KOPT-K1 (cell line): Measurements from ENCODE around the gene TNIK.

ENCODE experiments used
- H3K27ac ChIP-seq: fragments of 200-600 bp; sonication (generic); 2 replicates; pipeline ENCODE4 v1.5.1; 2016; ENCODE audit warnings: antibody characterized with exemption, mild to moderate bottlenecking, low read depth, low read length; ENCODE audit not compliant: poor library complexity, severe bottlenecking
- H3K36me3 ChIP-seq: fragments of 200-600 bp; sonication (generic); 2 replicates; pipeline ENCODE4 v1.5.1; 2017; ENCODE audit warnings: antibody characterized with exemption, mild to moderate bottlenecking, low read length, moderate library complexity; ENCODE audit not compliant: insufficient read depth
- H3K9me3 ChIP-seq: fragments of 200-600 bp; sonication (generic); 2 replicates; pipeline ENCODE4 v1.5.1; 2017; ENCODE audit warnings: antibody characterized with exemption, low read length, mild to moderate bottlenecking; ENCODE audit not compliant: insufficient read depth, poor library complexity, severe bottlenecking

Gene TNIK

DNA sequence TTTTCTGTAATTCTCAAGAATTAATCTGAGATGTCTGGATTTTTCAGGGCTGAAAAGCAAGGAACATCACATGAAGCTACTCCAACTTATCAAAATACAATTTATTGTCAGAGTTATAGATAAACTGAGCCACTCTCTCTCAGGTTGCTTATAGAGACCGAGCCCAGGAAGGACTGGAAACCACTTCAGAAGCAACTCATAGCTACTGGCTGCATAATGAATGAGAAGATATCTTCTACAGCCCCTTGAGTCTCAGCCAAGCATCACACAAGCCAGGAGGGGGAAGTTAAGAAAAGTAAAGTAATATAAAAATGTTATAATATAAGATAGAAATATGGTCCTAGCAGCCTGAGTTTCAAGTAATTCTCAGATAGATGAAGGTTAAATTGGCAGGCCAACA, 186.0 kb downstream of the TNIK start:
- H3K36me3 ChIP-seq, result no peaks in the 10 kb centered on the region
- H3K9me3 ChIP-seq, result no peaks in the 10 kb centered on the region
- H3K27ac ChIP-seq, result no peak overlapping the region

DNA sequence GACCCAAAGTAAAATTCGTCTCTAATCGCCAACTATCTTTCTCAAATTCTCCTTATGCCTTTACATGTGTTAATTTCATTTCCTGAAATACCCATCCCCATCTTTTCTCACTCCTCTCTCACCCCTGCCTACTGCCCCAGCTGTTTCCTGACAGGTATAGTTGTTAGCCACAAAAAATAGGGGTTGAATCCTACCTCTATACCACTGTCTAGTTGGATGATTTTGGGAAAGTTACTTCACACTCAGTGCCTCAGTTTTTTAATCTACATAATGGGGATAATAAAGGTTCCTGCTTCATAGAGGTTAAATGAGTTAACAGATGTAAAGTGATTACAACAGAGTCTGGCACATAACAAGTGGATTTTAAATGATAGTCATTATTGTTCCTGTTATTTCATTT, 189.7 kb downstream of the TNIK start:
- Histone ChIP-seq H3K27ac (no peak overlapping the region), H3K9me3 (no peaks in the 10 kb centered on the region), H3K36me3 (no peaks in the 10 kb centered on the region)

DNA sequence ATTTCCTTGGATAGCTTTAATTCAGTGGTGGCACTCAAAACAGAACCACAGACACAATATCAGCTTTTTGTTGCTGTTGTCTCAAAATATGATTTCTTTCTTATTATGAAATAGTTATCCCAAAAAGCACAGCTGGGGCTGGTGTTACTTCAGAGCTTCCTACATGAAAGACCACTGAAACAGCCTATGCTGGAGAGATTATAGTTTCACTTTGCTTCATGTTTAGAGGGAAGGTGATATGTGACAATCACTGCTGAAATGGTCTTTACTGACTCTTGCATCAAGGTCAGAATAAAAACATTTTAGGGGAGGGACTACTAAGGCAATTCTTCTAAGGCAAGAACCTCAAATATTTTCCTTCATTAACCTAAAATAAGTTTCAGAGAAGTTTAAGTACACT, 190.7 kb downstream of the TNIK start:
- H3K27ac ChIP-seq, result no peak overlapping the region
- H3K36me3 ChIP-seq, result no peaks in the 10 kb centered on the region
- no peaks in the 10 kb centered on the region for H3K9me3 ChIP-seq

DNA sequence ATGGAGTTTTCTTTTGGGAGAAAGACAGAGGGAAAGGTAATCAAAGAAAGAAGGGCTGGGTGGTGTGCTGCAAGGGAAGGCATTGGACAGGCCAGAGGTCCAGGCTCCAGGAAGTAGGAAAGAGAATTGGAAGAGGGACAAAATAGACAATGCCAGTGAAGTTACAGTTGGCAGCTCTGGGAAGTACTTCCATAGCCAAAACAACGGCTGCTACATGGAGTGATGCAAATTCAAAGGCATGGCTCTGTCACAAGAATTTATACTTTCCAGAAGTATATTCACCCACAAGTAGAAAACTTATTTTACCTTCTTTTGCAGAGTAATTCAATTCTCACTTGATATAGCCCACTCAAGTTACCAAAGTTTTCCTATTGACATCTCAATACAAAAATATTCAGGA, 191.5 kb downstream of the TNIK start:
- H3K9me3 ChIP-seq, result no peaks in the 10 kb centered on the region
- no peaks in the 10 kb centered on the region for H3K36me3 ChIP-seq
- no peak overlapping the region for H3K27ac ChIP-seq

DNA sequence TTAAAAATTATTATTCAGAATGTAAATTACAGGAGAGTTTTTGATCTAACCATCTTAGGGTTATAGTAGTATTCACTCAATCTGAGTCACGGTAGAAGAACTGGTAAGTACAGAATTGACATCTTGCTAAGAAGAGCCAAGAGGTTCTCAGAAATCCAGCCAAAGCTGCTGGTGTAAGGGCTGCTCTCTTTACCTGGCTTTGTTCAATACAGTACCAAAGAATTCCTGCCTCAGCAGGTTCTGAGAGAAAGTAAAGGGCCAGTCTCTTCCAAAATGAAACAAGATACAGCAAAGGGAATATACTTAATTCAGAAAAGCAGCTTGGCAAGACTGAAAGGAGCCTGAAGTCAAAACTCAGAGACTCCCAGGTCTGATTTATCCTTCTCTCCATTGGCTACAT, 193.1 kb downstream of the TNIK start:
- Histone ChIP-seq H3K9me3 (no peaks in the 10 kb centered on the region), H3K36me3 (no peaks in the 10 kb centered on the region), H3K27ac (no peak overlapping the region)

DNA sequence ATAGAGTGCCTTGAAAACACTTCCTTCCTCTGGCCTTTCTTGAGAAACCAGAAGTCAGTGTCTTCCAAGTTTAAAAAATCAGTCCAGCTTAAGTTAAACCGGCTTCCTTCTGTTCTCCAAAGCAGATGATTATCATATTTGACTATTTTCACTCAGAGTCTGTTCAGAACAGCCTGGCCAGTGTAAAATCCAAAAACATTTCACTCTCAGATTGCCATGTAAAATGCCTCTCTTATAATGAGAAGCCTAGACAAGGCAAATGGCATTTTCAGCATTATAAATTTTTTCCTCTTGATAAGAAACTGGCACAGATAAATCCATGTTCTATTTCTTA, 193.5 kb downstream of the TNIK start:
- no peak overlapping the region for H3K27ac ChIP-seq

DNA sequence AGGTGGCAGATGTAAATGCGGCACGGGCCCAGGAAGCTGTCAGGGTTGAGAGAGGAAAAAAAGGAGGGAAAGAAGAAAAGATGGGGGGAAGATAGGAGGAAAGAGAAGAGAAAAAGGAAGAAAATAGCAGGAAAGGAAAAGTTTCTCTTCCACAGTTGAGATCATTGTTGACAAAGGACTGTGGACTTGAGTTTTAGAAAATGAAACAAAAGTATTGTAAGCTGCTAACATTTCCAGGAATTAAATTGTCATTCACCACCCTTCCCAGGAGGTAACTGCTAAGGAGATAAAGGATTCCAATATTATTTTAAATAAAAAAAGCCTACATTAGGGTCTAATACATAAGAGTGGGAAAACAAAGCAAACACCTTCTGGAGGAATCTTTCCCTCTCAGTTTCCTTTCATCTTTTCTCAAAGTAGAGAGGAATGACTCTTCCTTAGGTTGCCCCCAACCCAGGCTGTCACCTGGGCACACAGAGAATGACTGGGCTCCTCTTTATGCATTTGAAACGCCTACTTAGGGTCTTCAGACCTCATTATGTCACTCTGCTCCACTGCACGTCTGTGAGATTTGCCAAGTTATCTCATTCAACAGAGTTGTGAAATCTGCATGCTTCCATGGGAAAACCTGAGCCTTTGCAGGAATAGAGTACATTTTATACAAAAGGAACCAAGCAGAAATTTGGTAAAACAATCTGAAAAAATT, 194.0 kb downstream of the TNIK start:
- no peaks in the 10 kb centered on the region for H3K9me3 ChIP-seq
- H3K27ac ChIP-seq, result no peak overlapping the region
- H3K36me3 ChIP-seq, result no peaks in the 10 kb centered on the region

More for the DNA sequence above, 193.5 kb downstream of the TNIK start:
- H3K36me3 ChIP-seq, result no peaks in the 10 kb centered on the region
- no peaks in the 10 kb centered on the region for H3K9me3 ChIP-seq

DNA sequence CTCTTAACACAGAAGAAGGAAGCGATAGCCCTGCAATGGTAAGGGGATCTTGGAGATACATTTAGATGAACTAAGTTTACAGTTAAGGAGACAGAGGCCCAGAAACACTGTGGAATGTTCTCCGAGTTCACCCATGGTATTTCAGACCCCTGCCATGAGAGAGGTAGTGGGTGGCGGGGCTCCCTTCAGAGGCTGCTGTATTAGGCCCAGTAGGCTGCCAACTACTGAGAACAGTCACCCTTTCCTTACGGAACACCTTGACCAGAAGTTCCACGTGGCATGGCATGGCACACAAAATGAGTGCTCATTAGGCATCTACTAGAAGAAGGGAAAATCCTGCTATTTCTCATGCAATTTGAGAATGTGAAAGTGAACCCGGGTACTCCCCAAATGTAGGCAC, 195.4 kb downstream of the TNIK start:
- Histone ChIP-seq H3K27ac (no peak overlapping the region), H3K36me3 (no peaks in the 10 kb centered on the region), H3K9me3 (no peaks in the 10 kb centered on the region)

DNA sequence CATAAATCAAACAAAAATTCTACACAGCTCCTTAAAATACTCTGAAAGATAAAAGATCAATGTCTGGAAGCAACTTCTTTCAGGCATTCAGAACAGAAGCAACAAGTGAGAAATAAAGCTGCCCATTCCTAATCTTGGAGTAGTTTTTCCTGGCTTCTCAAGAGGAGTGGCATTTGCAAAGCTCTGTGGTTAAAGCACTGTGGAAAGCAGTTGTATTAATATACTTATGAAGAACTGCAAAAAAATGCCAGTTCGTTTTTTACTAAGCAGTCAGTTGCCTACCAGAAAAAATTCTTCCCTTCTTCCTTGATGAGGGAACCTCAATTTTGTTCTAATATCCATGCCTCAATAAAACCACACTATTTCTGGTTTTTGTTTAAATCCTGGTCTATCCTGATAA, 197.8 kb downstream of the TNIK start:
- H3K27ac ChIP-seq, result no peak overlapping the region
- no peaks in the 10 kb centered on the region for H3K36me3 ChIP-seq
- no peaks in the 10 kb centered on the region for H3K9me3 ChIP-seq

DNA sequence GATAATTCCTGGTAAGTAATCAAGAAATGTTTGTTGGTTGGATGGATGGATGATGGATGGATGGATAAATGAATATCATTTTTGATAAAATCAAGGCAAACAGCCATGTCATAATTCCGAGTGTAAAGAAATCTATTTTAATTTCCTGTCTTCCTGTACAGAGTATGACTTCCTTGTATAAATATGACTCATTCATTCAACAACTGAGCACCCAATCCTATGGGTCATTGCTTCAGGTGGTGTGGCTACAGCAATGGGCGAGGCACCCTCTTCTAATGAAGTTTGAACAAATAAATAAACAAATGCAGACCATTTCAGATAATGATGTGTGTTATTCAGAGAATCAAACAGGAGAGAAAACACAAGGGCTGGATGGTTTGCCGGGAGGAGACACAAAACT, 198.7 kb downstream of the TNIK start:
- Histone ChIP-seq H3K27ac (no peak overlapping the region), H3K9me3 (no peaks in the 10 kb centered on the region), H3K36me3 (no peaks in the 10 kb centered on the region)

DNA sequence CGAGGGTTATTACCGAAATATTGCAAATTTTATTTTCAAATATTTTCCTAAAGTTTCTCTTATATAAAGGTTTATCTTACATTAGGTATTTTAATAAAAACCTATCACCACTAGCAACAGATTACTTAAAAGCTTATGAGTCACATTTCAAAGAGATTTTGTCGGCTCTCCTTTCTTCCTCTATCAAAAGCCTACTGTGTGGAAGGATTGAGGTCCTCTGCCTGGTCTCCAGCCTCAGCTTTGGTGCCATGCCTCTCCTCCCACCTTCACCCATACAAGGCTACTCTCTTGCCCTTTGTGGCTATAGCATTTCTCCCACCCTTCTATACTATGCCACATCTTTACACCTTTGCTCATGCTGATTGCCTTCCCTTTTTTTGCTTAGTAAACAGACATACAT, 199.3 kb downstream of the TNIK start:
- H3K36me3 ChIP-seq, result no peaks in the 10 kb centered on the region
- no peak overlapping the region for H3K27ac ChIP-seq
- H3K9me3 ChIP-seq, result no peaks in the 10 kb centered on the region

DNA sequence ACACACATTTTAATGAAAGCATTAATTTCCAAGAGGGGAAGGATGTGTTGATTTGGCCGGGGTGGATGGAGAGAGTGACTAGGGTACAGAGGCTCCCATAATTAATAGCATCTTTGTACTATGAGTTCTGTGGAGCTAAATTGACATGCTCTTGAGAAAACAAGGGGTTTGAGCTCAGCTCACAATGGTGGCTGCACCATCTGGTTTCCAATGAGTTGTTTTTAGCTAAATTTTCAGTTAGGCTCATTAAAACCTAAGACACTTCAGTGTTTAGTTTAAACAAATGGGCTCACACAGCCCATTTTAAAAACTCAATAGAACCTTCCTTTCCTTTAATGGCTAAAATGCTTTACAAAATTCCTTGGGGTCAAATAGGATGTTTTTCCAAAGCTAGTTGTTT, 199.7 kb downstream of the TNIK start:
- Histone ChIP-seq H3K36me3 (no peaks in the 10 kb centered on the region), H3K9me3 (no peaks in the 10 kb centered on the region), H3K27ac (no peak overlapping the region)

DNA sequence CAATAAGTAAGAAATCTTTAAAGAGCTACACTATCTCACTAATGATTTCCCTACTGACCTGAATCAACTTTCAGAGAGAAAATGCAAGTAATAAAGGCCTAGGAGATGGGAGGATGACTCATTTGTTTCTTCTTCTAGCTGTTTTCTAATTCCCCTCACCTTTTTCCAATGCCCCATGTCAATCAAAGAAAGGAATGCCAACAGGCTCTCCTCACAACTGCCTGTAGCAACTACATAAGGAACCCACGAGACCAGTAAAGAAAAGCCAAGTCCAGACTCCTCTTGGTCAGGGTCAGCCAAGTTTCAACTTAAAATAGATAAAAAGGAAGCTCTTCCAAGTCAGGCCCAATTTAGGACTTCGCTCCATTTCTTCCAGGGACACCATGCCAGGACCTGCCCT, 201.9 kb downstream of the TNIK start:
- H3K9me3 ChIP-seq, result no peaks in the 10 kb centered on the region
- no peaks in the 10 kb centered on the region for H3K36me3 ChIP-seq
- no peak overlapping the region for H3K27ac ChIP-seq

DNA sequence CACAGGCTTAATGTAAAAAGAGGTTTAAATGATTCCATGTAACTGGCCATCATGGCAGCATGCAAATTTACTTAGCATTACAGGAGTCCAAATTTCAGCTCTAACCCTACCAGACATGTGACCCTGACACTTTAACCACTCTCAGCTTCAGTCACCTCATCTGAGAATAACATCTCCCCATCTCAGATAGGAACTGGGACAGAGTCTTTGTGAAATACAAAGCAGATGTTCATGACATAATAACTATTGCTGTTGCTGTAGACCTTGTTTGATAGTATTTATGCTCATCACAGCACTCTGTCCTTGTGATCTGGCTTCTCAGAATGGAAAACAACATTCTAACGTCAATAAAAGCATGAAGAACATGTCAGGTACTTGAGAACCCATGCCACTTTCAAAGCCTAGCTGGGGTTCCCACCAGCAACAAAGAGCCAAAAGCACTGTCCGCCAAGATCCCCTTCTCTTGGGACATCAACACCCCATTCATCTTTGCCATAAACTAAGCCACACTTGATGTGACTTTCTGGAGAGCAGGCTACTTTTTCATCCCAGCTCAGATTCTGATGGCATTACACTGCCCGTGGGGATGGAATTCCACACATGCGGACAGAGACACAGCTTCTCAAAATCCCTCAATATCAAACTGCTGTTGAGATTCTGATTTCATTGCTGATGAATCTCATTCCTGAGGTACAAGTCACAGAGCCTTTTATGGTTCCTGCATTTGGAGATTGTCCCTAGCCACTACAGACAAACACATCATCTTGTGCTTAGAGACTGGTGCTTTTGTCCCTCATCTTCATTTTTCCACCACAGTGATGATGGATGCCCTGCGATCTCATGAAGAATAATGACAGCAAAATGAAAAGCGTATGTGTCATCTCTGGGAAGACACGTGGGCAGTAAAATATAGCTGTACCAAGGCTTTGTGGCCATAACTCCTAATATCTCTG, 202.7 kb downstream of the TNIK start:
- Histone ChIP-seq H3K9me3 (no peaks in the 10 kb centered on the region), H3K27ac (no peak overlapping the region)

DNA sequence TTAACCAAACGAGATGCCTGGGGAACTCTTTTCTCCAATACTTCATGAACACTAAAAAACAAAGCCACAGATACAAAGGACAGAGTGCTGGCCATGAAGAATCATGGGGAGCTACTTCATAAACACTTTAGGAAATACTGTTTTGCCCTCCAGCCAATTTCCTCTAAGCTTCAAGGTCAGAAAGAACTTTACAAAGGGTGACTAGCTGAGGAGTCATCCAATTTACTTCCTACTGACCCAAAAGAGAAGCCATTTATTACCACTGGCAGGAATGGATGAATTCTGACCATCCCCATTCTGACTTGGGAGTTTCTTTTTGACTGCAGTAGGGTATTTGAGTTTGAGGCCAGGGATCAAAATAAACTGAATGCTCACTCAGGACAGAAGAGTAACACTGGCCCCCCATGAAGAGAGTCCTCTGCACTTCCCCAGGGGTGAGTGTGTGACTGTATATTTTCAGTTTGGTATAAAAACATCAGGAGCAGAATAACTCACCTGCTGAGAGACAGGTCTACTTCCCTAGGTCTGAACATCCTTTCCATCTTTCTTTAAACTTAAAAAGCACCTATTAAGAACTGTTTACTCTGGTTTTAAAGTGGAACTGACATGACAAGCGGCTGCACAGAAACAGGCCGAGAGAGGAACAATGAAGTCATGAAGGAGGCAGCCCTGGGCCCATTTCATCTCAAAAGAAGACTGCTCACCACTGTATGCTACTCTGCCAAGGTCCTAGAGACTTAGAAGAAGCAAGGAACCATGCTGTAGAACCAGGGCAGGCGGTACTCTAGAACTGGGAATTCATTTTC, 203.6 kb downstream of the TNIK start:
- Histone ChIP-seq H3K27ac (no peak overlapping the region), H3K36me3 (no peaks in the 10 kb centered on the region), H3K9me3 (no peaks in the 10 kb centered on the region)

More for the DNA sequence above, 202.7 kb downstream of the TNIK start:
- H3K36me3 ChIP-seq, result no peaks in the 10 kb centered on the region
